ENCODE data around the gene DHX29. TPM values are rescaled to one million over a fixed set of nuclear protein-coding genes. Genes with fewer than 3 reads are reported as not detected.

The DHX29 gene
- total RNA-seq, 6 experiments from 2014 or later: 35.7 to 45.8 (median 41.7) TPM

DNA sequence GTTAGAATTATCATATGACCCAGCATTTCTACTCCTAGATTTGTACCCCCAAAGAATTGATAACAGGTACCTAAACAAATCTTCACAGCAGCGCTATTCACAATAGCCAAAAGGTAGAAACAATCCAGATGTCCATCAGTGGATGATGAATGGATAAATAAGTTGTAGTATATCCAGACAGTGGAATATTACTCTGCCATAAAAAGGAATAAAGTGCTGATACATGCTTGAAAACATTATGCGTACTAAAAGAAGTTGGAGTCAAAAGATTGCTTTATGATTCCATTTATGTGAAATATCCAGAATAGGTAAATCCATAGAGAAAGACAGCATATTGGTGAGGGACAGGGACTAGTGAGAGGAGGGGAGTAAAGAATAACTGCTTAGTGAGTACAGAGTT, 26.3 kb upstream of the DHX29 start:
- Mint-ChIP-seq H3K9me3 (no peaks in the 10 kb centered on the region), H3K4me1 (ENCODE audit: low read depth) (peaks cover 12% of the 10 kb centered on the region), H3K36me3 (ENCODE audit: low read depth) (peaks cover 36% of the 10 kb centered on the region), H3K27ac (peak overlapping the region; percentile 45; the same call in 1 of the 2 replicates), H3K4me3 (no peak overlapping the region), H3K27me3 (ENCODE audit: insufficient read depth) (no peaks in the 10 kb centered on the region)
- TF ChIP-seq, protein P1, sequence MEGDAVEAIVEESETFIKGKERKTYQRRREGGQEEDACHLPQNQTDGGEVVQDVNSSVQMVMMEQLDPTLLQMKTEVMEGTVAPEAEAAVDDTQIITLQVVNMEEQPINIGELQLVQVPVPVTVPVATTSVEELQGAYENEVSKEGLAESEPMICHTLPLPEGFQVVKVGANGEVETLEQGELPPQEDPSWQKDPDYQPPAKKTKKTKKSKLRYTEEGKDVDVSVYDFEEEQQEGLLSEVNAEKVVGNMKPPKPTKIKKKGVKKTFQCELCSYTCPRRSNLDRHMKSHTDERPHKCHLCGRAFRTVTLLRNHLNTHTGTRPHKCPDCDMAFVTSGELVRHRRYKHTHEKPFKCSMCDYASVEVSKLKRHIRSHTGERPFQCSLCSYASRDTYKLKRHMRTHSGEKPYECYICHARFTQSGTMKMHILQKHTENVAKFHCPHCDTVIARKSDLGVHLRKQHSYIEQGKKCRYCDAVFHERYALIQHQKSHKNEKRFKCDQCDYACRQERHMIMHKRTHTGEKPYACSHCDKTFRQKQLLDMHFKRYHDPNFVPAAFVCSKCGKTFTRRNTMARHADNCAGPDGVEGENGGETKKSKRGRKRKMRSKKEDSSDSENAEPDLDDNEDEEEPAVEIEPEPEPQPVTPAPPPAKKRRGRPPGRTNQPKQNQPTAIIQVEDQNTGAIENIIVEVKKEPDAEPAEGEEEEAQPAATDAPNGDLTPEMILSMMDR (IDR thresholded peaks at IDR 0.05): no peak
- DNase-seq: no peak

DNA sequence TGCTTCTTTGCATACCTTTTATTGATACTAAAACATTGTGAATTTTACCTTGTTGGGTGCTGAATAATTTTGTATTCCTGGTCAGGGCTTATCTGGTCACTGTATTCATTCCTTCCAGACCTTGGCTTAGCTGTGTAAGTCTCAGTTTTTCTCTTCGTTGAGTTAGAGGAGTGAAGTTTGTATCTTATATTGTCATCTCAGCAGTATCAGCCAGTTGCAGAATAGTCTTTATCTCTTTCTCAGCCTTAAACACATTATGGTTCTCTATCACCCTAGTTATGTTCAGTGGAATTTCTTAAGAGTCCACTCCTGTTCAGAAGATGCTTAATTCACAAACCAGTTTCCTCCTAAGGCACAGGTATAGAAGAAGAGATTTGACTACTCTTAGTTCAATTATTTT, 25.5 kb upstream of the DHX29 start:
- no peak overlapping the region for H3K4me3 Mint-ChIP-seq
- H3K27ac Mint-ChIP-seq: no peak overlapping the region
- H3K4me1 Mint-ChIP-seq (ENCODE audit: low read depth): peaks cover 6% of the 10 kb centered on the region
- no peak for DNase-seq
- H3K36me3 Mint-ChIP-seq (ENCODE audit: low read depth): peaks cover 36% of the 10 kb centered on the region
- no peaks in the 10 kb centered on the region for H3K27me3 Mint-ChIP-seq (ENCODE audit: insufficient read depth)
- TF ChIP-seq, protein P1 (IDR thresholded peaks at IDR 0.05): no peak
- no peaks in the 10 kb centered on the region for H3K9me3 Mint-ChIP-seq

DNA sequence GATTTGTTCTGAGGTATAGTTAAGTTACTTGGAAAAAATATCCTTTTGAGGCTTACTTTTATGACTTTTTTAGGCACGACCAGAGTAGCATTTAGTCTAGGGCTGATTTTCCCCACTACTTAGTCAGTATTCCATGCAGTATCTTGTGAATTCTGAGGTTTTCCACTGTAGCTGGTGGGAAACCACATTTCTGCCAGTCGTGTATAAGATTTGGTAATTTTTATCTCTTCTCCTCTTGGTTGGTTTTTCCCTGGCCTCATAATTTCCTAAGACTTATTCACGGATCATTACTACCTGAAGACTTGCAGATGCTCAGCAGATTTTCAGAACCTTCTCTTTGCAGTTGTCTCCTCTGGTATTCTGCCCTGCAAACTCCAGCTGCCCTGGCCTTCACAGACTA, 23.8 kb upstream of the DHX29 start:
- Mint-ChIP-seq H3K9me3 (no peaks in the 10 kb centered on the region), H3K4me3 (no peak overlapping the region), H3K27ac (no peak overlapping the region), H3K36me3 (ENCODE audit: low read depth) (peaks cover 36% of the 10 kb centered on the region), H3K4me1 (ENCODE audit: low read depth) (peaks cover 6% of the 10 kb centered on the region; the same call in 1 of the 2 replicates), H3K27me3 (ENCODE audit: insufficient read depth) (no peaks in the 10 kb centered on the region)
- no peak for DNase-seq
- TF ChIP-seq, protein P1 (IDR thresholded peaks at IDR 0.05): no peak

DNA sequence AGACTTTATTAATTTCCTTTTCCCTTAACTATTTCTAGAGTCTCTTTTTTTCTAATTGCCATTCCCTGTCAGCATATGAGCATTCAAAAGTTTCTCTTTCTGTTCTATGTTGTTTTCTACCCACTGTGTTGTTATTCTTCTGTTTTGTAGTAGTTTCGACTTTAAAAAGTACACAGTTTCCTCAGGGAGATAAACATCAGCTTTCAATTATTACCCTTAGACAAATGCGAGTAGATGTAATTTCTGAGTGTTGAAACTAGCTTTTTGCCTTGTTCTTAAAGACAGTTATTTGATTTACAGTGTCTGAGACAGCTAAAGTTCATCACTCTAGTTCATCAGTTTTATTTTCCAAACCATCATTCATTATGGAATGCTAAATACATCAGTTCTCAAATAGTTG, 19.8 kb upstream of the DHX29 start:
- Mint-ChIP-seq H3K36me3 (ENCODE audit: low read depth) (peaks cover 26% of the 10 kb centered on the region), H3K4me1 (ENCODE audit: low read depth) (peaks cover 12% of the 10 kb centered on the region; the same call in 1 of the 2 replicates), H3K27me3 (ENCODE audit: insufficient read depth) (no peaks in the 10 kb centered on the region), H3K9me3 (no peaks in the 10 kb centered on the region), H3K4me3 (no peak overlapping the region), H3K27ac (no peak overlapping the region)
- TF ChIP-seq, protein P1 (IDR thresholded peaks at IDR 0.05): no peak
- no peak for DNase-seq

DNA sequence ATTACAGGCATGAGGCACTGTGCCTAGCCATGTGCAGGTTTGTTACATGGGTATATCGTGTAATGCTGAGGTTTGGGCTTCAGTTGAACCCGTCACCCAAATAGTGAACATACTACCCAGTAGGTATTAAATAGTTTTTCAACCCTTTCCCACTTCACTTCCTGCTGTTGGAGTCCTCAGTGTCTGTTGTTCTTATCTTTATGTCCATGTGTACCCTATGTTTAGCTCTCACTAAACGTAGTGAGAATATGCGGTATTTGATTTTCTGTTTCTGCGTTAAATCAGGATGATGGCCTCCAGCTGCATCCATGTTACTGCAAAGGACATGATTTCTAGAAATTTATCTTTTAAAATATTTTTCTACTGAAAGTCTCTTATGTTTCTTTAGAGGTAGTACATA, 18.1 kb upstream of the DHX29 start:
- DNase-seq: no peak
- TF ChIP-seq, protein P1 (IDR thresholded peaks at IDR 0.05): no peak
- H3K36me3 Mint-ChIP-seq (ENCODE audit: low read depth): peaks cover 14% of the 10 kb centered on the region
- H3K27me3 Mint-ChIP-seq (ENCODE audit: insufficient read depth): peaks cover 1% of the 10 kb centered on the region; the same call in 1 of the 2 replicates
- no peak overlapping the region for H3K4me3 Mint-ChIP-seq
- H3K4me1 Mint-ChIP-seq (ENCODE audit: low read depth): peaks cover 14% of the 10 kb centered on the region
- no peaks in the 10 kb centered on the region for H3K9me3 Mint-ChIP-seq
- H3K27ac Mint-ChIP-seq: no peak overlapping the region

Measured in HFFc6 (cell line).